Nephron (organoid): ENCODE data around the gene FGFBP3.

Source experiments
- H3K27ac Mint-ChIP-seq, 3 experiments: 2 replicates each; pipeline ENCODE4 v1.8.0; 2020; ENCODE audit warnings: mixed read lengths in 3 of 3, mild to moderate bottlenecking in 2 of 3, moderate library complexity in 1 of 3
- H3K27me3 Mint-ChIP-seq: 2 replicates; pipeline ENCODE4 v1.8.0; 2021; ENCODE audit warnings: low read depth, mild to moderate bottlenecking, moderate library complexity, mixed read lengths
- H3K36me3 Mint-ChIP-seq: 2 replicates; pipeline ENCODE4 v1.8.0; 2020; ENCODE audit warnings: low read depth, mixed read lengths
- H3K4me1 Mint-ChIP-seq: 2 replicates; pipeline ENCODE4 v1.8.0; 2020; ENCODE audit warnings: mixed read lengths
- H3K4me3 Mint-ChIP-seq, 3 experiments: 2 replicates each; pipeline ENCODE4 v1.8.0; 2020; ENCODE audit warnings: mild to moderate bottlenecking in 3 of 3, mixed read lengths in 3 of 3, moderate library complexity in 2 of 3
- H3K9me3 Mint-ChIP-seq: 2 replicates; pipeline ENCODE4 v1.8.0; 2020; ENCODE audit warnings: mixed read lengths
- TF ChIP-seq, protein P1 (sequence below), 3 experiments: fragments of 200-600 bp; sonication (generic); IDR thresholded peaks; one replicate each; pipeline ENCODE4 v1.5.0; 2021; ENCODE audit warnings: antibody characterized with exemption in 3 of 3; ENCODE audit not compliant: unreplicated experiment in 3 of 3

Gene FGFBP3

DNA sequence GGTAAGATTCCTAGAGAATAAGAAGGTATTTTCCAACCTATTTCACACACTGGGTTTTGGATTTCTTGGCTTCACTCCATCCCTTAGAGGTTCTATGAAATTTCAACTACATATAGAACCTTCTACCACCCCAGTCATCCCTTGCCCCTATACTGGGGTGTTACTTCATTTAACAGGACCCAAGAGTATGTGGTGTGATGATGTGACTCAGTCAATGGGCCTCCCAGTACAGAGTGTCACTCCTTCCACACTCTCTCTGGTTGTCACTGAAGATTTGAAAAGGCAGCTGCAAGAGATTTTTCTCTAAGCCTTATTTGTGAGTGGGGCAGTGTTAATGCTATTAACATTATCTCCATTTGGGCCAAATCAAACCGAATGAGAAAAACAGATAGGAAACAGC lies 33.5 kb downstream of the FGFBP3 start:
- TF ChIP-seq, protein P1, sequence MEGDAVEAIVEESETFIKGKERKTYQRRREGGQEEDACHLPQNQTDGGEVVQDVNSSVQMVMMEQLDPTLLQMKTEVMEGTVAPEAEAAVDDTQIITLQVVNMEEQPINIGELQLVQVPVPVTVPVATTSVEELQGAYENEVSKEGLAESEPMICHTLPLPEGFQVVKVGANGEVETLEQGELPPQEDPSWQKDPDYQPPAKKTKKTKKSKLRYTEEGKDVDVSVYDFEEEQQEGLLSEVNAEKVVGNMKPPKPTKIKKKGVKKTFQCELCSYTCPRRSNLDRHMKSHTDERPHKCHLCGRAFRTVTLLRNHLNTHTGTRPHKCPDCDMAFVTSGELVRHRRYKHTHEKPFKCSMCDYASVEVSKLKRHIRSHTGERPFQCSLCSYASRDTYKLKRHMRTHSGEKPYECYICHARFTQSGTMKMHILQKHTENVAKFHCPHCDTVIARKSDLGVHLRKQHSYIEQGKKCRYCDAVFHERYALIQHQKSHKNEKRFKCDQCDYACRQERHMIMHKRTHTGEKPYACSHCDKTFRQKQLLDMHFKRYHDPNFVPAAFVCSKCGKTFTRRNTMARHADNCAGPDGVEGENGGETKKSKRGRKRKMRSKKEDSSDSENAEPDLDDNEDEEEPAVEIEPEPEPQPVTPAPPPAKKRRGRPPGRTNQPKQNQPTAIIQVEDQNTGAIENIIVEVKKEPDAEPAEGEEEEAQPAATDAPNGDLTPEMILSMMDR (IDR thresholded peaks at IDR 0.05; ENCODE audit: unreplicated experiment in 3 of 3), result no peak
- H3K4me3 Mint-ChIP-seq, result no peak overlapping the region
- H3K27me3 Mint-ChIP-seq, result no peaks in the 10 kb centered on the region
- H3K9me3 Mint-ChIP-seq, result no peaks in the 10 kb centered on the region
- H3K27ac Mint-ChIP-seq, result no peak overlapping the region
- no peaks in the 10 kb centered on the region for H3K36me3 Mint-ChIP-seq
- H3K4me1 Mint-ChIP-seq, result peaks cover 12% of the 10 kb centered on the region

DNA sequence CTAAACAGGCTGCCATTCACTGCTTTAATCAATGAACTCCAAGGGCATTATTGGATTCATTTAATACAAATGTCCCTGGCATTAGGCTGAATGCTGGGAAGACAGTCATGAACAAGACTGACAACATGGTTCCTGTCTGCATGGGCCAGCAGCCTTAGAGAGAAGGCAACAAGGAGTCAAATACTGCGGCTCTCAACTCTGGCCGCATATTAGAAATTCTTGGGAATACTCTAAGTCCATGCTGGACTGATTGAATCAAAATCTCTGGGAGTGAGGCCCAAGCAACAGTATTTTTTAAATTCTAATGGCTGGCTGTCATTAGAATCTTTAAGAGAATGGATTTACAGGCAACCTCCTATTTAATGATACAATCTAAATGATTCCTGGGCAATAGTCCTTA lies 34.1 kb downstream of the FGFBP3 start:
- H3K27me3 Mint-ChIP-seq, result no peaks in the 10 kb centered on the region
- H3K36me3 Mint-ChIP-seq, result no peaks in the 10 kb centered on the region

DNA sequence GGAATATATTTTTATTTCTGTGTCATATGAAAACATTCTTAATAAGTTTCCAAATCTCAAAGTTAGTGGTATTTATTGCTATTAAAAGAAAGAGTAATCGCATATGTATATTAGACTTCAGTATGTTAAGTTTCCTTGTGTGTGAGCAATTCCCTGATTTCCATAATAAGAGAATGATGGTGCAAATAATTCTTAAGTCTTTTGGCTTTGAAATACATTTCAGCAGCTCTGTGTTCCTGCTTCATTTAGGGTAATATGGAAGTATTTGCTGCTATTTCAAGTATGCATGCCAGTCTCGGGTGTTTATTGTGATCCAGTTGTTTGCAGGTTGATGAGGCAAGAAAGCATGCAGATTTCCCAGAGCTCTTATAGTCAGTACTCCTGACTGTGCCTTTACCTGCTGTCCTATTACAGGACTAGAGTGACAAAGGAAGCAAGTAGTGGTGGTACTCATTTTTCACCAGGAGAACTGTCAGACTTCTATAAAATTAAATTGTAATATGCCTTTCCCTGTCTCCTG lies 43.7 kb downstream of the FGFBP3 start:
- H3K4me3 Mint-ChIP-seq, result no peak overlapping the region
- H3K27me3 Mint-ChIP-seq, result no peaks in the 10 kb centered on the region
- TF ChIP-seq, protein P1 (IDR thresholded peaks at IDR 0.05; ENCODE audit: unreplicated experiment in 3 of 3), result no peak
- H3K4me1 Mint-ChIP-seq, result no peaks in the 10 kb centered on the region
- no peaks in the 10 kb centered on the region for H3K9me3 Mint-ChIP-seq
- peaks cover 36% of the 10 kb centered on the region for H3K36me3 Mint-ChIP-seq
- H3K27ac Mint-ChIP-seq, result no peak overlapping the region

More for the DNA sequence above, 34.1 kb downstream of the FGFBP3 start:
- H3K9me3 Mint-ChIP-seq, result no peaks in the 10 kb centered on the region
- H3K4me3 Mint-ChIP-seq, result no peak overlapping the region
- peak overlapping the region in 1 of 3 experiments; percentile 76 for H3K27ac Mint-ChIP-seq
- TF ChIP-seq, protein P1 (IDR thresholded peaks at IDR 0.05; ENCODE audit: unreplicated experiment in 3 of 3), result no peak
- peaks cover 10% of the 10 kb centered on the region for H3K4me1 Mint-ChIP-seq

DNA sequence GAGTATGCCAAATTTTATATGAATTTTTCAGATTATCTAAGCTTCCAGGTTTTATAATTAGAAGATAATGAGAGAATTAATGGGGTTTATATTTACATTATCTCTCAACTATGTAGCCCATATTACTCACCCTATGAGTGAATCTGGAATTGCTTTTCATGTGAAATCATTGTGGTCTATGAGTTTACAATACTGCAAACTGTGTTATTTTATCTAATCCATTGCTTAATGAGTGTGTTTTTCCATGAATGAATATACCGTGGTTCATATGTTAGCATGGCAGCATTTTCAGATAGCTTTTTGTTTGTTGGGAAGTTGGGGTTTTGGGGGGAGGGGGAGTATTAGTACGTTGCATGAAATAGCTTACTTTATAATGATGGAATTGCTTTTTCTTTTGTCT lies 44.5 kb downstream of the FGFBP3 start:
- Mint-ChIP-seq H3K36me3 (peaks cover 44% of the 10 kb centered on the region), H3K27me3 (no peaks in the 10 kb centered on the region), H3K4me3 (no peak overlapping the region), H3K9me3 (no peaks in the 10 kb centered on the region), H3K27ac (no peak overlapping the region), H3K4me1 (no peaks in the 10 kb centered on the region)
- TF ChIP-seq, protein P1 (IDR thresholded peaks at IDR 0.05; ENCODE audit: unreplicated experiment in 3 of 3), result no peak

DNA sequence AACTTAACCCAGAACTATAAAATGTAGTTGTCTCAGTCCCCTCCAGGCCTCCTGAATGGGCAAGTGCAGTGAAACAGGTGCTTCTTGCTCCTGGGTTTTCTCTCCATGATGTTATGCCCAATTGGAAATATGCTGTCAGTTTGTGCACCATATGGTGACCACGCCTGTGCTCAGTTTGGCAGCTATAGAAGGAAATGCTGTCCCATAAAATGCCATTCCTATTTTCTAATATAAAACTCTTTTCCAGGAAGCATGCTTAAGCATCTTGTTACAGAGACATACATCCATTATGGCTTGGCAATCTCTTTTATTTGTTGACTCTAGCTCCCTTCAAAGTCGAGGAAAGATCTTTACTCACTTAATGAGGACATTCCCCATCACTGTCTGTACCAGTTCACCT lies 45.2 kb downstream of the FGFBP3 start:
- TF ChIP-seq, protein P1 (IDR thresholded peaks at IDR 0.05; ENCODE audit: unreplicated experiment in 3 of 3), result no peak
- Mint-ChIP-seq H3K4me3 (no peak overlapping the region), H3K36me3 (peaks cover 46% of the 10 kb centered on the region), H3K4me1 (no peaks in the 10 kb centered on the region), H3K9me3 (no peaks in the 10 kb centered on the region), H3K27ac (no peak overlapping the region), H3K27me3 (no peaks in the 10 kb centered on the region)

DNA sequence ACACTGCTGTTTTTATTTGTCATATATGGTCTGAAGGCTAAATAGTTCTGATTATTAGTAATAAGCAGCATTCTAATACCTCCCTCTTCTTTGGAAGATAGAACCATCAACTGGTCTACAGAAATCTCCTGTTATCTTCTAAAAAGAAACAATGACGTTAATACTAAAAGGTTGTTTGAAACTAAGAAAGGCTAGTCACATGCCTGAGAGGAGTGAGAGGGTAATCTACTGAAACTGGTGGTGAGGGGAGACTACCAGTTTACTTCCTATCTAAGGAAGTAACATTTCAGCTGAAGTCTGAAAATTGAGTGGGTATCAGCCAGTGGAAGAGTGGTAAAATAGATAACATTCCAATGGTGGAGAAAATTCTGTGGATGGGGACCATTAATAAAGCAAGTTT lies 48.4 kb downstream of the FGFBP3 start:
- Mint-ChIP-seq H3K4me3 (no peak overlapping the region), H3K9me3 (no peaks in the 10 kb centered on the region), H3K4me1 (no peaks in the 10 kb centered on the region), H3K27ac (no peak overlapping the region), H3K36me3 (peaks cover 69% of the 10 kb centered on the region), H3K27me3 (no peaks in the 10 kb centered on the region)
- TF ChIP-seq, protein P1 (IDR thresholded peaks at IDR 0.05; ENCODE audit: unreplicated experiment in 3 of 3), result no peak
